Measurements from ENCODE around the gene GYPB.
"Not testable (repeated sequence)": the region's sequence is repeated elsewhere in the genome, so short reads cannot be mapped to it uniquely, and the experiment has no call there.

GYPB gene

DNA sequence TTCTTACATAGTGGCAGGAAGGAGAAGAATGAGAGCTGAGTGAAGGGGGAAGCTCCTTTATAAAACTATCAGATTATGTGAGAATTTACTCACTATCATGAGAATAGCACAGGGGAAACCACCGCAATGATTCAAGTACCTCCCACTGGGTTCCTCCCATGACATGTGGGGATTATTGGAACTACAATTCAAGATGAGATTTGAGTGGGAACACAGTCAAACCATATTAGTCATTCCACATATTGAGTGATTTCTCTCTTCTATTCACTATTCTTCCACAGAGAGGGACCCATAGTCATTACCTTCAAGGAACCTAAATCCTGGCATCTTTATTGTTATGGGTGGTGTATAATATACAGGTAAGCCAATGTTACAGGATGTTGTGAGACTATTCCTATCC, 27.4 kb downstream of the GYPB start:
- DNase-seq (ENCODE audit: low spot score); in situ Hi-C loops (cut with MboI; ENCODE audit: low pct_unique_long_range_greater_than_20kb, low sequenced_read_pairs, unreplicated experiment): not testable (repeated sequence)

DNA sequence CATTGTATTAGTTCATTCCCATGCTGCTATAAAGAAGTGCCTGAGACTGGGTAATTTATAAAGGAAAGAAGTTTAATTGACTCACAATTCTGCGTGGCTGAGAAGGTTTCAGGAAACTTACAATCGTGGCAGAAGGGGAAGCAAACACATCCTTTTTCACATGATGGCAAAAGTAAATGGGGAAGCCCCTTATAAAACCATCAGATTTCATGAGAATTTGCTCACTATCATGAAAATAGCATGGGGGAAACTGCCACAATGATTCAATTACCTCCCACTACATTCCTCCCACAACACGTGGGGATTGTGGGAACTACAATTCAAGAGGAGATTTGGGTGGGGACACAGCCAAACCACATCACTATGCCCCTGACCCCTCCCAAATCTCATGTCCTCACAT, 28.5 kb downstream of the GYPB start:
- in situ Hi-C loops (cut with MboI; ENCODE audit: low pct_unique_long_range_greater_than_20kb, low sequenced_read_pairs, unreplicated experiment); DNase-seq (ENCODE audit: low spot score): not testable (repeated sequence)

DNA sequence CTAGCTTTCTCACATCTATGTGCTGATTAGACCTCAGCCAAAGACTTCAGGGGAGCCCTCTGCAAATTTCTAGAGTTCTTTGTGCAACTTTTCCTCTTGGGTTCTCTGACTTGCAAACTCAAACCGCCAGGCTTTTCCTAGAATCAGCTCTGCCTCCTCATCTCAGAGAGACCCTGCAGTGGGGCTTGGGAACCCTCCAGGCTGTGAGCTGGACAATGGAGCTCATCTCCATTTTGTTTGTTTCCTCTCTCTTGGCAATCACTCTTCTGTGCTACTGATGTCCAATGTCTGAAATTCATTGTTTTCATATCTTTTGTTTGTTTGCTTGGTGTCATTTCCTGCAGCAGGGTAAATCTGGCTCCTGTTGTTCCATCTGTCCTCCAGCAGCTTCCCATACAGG, 33.0 kb downstream of the GYPB start:
- no peak for DNase-seq (ENCODE audit: low spot score)
- in situ Hi-C loops (cut with MboI; ENCODE audit: low pct_unique_long_range_greater_than_20kb, low sequenced_read_pairs, unreplicated experiment): no loop called here
- TF ChIP-seq, protein P1, sequence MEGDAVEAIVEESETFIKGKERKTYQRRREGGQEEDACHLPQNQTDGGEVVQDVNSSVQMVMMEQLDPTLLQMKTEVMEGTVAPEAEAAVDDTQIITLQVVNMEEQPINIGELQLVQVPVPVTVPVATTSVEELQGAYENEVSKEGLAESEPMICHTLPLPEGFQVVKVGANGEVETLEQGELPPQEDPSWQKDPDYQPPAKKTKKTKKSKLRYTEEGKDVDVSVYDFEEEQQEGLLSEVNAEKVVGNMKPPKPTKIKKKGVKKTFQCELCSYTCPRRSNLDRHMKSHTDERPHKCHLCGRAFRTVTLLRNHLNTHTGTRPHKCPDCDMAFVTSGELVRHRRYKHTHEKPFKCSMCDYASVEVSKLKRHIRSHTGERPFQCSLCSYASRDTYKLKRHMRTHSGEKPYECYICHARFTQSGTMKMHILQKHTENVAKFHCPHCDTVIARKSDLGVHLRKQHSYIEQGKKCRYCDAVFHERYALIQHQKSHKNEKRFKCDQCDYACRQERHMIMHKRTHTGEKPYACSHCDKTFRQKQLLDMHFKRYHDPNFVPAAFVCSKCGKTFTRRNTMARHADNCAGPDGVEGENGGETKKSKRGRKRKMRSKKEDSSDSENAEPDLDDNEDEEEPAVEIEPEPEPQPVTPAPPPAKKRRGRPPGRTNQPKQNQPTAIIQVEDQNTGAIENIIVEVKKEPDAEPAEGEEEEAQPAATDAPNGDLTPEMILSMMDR (IDR thresholded peaks at IDR 0.05; ENCODE audit: extremely low read depth, insufficient read depth, missing control alignments): no peak

DNA sequence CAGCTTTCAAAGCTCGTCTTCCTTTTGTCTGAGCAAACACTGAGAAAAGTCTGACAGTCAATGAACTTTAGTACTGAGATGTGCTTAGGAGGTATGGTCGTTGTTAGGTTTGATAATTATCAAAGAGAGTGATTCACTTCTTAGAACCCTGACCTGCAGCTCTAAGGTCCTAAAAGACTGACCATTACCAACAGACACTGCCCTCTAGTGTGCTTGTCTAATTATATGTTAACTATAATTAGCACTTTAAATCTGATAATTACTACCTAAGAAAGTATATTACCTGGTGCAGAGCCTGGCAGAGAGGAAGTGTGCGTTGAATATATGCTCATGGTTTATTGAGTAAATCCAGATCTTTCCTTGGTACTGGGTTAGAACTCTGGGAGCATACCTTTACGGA, 38.4 kb downstream of the GYPB start:
- in situ Hi-C loops (cut with MboI; ENCODE audit: low pct_unique_long_range_greater_than_20kb, low sequenced_read_pairs, unreplicated experiment); DNase-seq (ENCODE audit: low spot score): not testable (repeated sequence)
- TF ChIP-seq, protein P1 (IDR thresholded peaks at IDR 0.05; ENCODE audit: extremely low read depth, insufficient read depth, missing control alignments): peak; percentile 16

DNA sequence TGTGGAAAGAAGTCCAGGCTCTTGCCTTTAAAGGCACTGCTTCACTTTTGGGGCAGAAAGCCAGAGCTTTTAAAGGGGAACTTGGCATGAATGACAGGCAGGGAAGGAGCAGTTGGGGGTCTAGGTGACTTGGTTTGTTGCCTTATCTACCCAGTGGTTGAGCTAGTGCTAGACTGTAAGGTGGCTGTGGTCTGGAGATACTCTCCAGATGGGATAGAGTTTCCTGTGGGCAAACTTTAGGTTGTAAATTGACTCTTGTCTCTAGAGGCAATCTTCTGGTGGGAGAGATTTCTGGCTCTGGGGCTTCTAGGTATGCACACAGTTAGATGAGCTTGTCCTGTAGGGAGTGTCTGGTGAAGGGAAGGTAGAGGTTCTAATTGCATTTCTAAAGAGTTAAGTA, 43.7 kb downstream of the GYPB start:
- DNase-seq (ENCODE audit: low spot score); in situ Hi-C loops (cut with MboI; ENCODE audit: low pct_unique_long_range_greater_than_20kb, low sequenced_read_pairs, unreplicated experiment): not testable (repeated sequence)

DNA sequence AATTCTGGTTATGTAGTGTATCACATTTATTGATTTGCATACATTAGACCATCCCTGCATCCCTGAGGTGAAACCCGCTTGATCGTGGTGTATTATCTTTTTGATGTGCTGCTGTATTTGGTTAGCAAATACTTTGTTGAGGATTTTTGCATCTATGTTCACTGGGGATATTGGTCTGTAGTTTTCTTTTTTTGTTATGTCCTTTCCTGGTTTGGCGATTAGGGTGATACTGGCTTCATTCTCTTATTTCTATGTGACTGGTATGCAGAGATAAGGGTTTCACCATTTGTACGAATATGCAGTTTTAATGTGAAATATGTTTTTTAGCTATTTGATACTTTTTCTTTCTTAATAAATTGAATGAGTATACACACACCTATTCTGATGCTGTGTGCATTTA, 45.2 kb downstream of the GYPB start:
- in situ Hi-C loops (cut with MboI; ENCODE audit: low pct_unique_long_range_greater_than_20kb, low sequenced_read_pairs, unreplicated experiment); DNase-seq (ENCODE audit: low spot score): not testable (repeated sequence)

DNA sequence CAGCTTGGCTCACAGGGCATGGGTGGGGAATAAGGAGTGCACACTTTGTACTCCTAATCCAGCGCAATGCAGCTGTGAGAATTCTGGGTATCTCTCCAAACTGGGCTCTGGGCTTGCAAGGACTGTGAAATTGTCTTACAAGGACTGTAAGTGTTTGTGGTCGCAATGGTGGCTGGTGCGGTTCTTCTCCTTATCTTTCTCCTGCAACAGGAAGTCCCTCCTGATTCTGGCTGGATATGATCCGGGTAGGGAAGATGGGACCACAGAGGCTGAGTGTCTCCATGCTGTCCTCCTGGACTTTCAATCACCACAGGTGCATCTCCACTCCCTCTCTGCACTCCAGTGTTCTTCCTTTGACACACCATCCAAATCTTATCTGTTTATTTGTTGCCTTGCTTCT, 58.1 kb downstream of the GYPB start:
- TF ChIP-seq, protein P1 (IDR thresholded peaks at IDR 0.05; ENCODE audit: extremely low read depth, insufficient read depth, missing control alignments): no peak
- no peak for DNase-seq (ENCODE audit: low spot score)

DNA sequence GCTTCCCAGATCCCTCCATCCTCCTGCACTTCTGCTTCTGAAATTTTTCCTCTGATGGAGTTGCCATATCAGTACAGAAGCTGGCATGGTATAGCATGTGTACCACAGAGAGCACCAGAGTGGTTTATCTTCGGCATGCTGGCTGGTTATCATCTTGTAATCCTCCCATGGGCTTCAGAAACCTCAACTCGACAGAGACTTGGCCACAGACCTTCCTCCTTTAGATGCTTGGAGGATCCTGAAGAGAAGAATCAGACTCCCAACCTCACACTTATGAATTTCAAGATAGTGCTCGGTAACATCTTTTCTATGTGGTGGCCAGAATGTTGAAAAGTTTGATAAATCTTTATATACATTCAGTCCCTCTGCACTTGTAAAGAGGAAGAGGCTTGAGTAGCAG, 63.9 kb downstream of the GYPB start:
- in situ Hi-C loops (cut with MboI; ENCODE audit: low pct_unique_long_range_greater_than_20kb, low sequenced_read_pairs, unreplicated experiment); DNase-seq (ENCODE audit: low spot score): not testable (repeated sequence)

More for the DNA sequence above, 58.1 kb downstream of the GYPB start:
- in situ Hi-C loops (cut with MboI; ENCODE audit: low pct_unique_long_range_greater_than_20kb, low sequenced_read_pairs, unreplicated experiment): no loop called here

DNA sequence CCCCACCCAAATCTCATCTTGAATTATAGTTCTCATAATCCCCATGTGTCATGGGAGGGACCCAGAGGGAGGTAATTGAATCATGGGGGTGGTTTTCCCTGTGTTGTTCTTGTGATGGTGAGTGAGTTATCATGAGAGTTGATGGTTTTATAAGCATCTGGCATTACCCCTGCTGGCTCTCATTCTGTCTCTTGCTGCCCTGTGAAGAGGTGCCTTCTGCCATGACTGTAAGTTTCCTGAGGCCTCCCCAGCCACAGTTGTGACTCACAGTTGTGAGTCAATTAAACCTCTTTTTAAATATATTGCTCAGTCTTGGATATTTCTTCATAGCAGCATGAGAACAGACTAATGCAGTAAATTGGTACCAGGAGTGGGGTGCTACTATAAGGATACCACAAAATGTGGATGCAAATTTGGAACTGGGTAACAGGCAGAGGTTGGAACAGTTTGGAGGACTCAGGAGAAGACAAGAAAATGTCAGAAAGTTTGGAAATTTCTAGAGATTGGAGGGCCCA, 67.7 kb downstream of the GYPB start:
- DNase-seq (ENCODE audit: low spot score); in situ Hi-C loops (cut with MboI; ENCODE audit: low pct_unique_long_range_greater_than_20kb, low sequenced_read_pairs, unreplicated experiment): not testable (repeated sequence)

DNA sequence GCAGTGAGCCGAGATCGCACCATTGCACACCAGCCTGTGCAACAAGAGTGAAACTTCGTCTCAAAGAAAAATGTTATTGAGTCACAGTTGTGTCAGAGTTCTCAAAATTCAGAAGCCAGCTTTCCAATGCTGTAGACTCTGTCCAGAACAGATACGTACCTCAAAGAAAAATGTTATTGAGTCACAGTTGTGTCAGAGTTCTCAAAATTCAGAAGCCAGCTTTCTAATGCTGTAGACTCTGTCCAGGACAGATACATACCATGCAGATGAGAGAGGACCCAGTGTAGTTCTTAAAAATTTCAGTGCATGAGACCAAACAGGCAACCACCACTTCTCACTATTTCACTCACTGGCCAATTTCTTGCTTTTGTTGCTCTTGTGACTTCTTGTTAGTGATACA, 68.2 kb downstream of the GYPB start:
- DNase-seq (ENCODE audit: low spot score); in situ Hi-C loops (cut with MboI; ENCODE audit: low pct_unique_long_range_greater_than_20kb, low sequenced_read_pairs, unreplicated experiment): not testable (repeated sequence)

DNA sequence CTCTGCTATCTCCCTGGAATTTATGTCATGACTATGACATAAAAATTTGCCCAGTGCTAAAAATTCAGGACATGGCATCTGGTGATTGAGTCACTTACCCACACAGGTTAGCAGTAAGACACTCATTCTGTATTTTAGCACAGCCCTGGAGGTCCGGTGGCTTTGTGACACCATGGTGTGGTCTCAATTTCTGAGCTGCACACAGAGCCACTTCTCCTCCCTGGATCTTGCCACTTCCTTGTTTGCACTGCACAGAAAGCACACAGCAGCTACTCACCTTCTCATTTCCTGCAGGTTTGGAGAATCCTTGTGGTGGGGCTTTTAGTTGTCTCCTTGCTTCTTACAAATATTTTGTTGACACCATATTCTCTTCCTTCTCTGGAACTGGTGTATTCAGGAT, 69.0 kb downstream of the GYPB start:
- in situ Hi-C loops (cut with MboI; ENCODE audit: low pct_unique_long_range_greater_than_20kb, low sequenced_read_pairs, unreplicated experiment); DNase-seq (ENCODE audit: low spot score): not testable (repeated sequence)

DNA sequence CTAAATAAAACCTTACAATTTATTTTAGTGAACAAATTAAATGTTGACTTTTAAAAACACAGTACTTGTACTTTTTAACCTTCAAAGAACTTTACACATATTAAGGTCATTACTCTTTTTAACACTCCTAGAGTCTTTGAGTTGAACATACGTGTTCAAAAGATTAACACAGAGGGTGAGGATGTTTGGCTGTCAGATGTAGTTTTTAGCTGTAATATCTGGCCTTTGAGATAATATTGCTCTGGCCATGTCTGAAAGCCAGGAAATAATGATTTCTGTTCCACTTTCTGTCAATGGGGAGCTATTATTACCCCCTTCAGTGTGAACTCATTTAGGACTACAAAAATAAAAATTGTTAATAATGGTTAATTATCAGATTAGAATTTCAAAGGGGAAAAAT, 71.7 kb downstream of the GYPB start:
- DNase-seq (ENCODE audit: low spot score); in situ Hi-C loops (cut with MboI; ENCODE audit: low pct_unique_long_range_greater_than_20kb, low sequenced_read_pairs, unreplicated experiment): not testable (repeated sequence)

Data from GM13977 (cell line).